Liver (tissue), 9 donors: ENCODE data around the gene SCAF8. TPM values are rescaled to one million over a fixed set of nuclear protein-coding genes. Genes with fewer than 3 reads are reported as not detected.

Experiments used
- DNase-seq: peaks from one replicate; pipeline ENCODE4 v3.0.0-alpha.2; 2017; ENCODE audit warnings: low spot score
- H3K27ac ChIP-seq, 2 donors: one replicate each; pipeline ENCODE4 v1.7.0; 2013; ENCODE audit warnings: inconsistent platforms in 2 of 2, low read length in 2 of 2, control low read depth in 1 of 2, low read depth in 1 of 2, mild to moderate bottlenecking in 1 of 2
- H3K27me3 ChIP-seq, 4 donors: one replicate each; pipeline versions ENCODE4 v1.6.1 to v1.7.0; 2013; ENCODE audit warnings: low read length in 3 of 4, inconsistent platforms in 1 of 4, mild to moderate bottlenecking in 1 of 4, moderate library complexity in 1 of 4; ENCODE audit not compliant: control insufficient read depth in 4 of 4, insufficient read depth in 4 of 4
- H3K36me3 ChIP-seq, 4 donors: one replicate each; pipeline versions ENCODE4 v1.6.1 to v1.7.0; 2013; ENCODE audit warnings: low read length in 3 of 4, mild to moderate bottlenecking in 3 of 4, low read depth in 1 of 4, moderate library complexity in 1 of 4; ENCODE audit not compliant: control insufficient read depth in 4 of 4, insufficient read depth in 3 of 4
- H3K4me1 ChIP-seq, 4 donors: one replicate each; pipeline versions ENCODE4 v1.6.1 to v1.7.0; 2013; ENCODE audit warnings: low read length in 3 of 4, mild to moderate bottlenecking in 3 of 4, moderate library complexity in 1 of 4; ENCODE audit not compliant: control insufficient read depth in 4 of 4, insufficient read depth in 4 of 4
- H3K4me3 ChIP-seq, 3 donors: one replicate each; pipeline versions ENCODE4 v1.6.1 to v1.7.0; 2013; ENCODE audit warnings: low read length in 3 of 3, control low read depth in 1 of 3, low read depth in 1 of 3, mild to moderate bottlenecking in 1 of 3
- H3K9ac ChIP-seq, 2 donors: one replicate each; pipeline ENCODE4 v1.7.0; 2013; ENCODE audit warnings: low read length in 2 of 2, mild to moderate bottlenecking in 2 of 2, moderate library complexity in 2 of 2, control low read depth in 1 of 2, low read depth in 1 of 2
- H3K9me3 ChIP-seq, 4 donors: one replicate each; pipeline versions ENCODE4 v1.6.1 to v1.7.0; 2013; ENCODE audit warnings: low read length in 3 of 4; ENCODE audit not compliant: control insufficient read depth in 4 of 4
- ATF3 ChIP-seq: IDR thresholded peaks from 2 replicates; pipeline ENCODE4 v1.6.1; 2016; ENCODE audit warnings: antibody characterized with exemption
- EGR1 ChIP-seq, 2 donors: IDR thresholded peaks; 2 replicates each; pipeline ENCODE4 v1.6.1; 2016 to 2018; ENCODE audit warnings: antibody characterized with exemption in 2 of 2, low read depth in 2 of 2
- FOXA1 ChIP-seq: IDR thresholded peaks from 2 replicates; pipeline ENCODE4 v1.6.1; 2016; ENCODE audit warnings: antibody characterized with exemption
- FOXA2 ChIP-seq: IDR thresholded peaks from 2 replicates; pipeline ENCODE4 v1.6.1; 2016; ENCODE audit warnings: antibody characterized with exemption
- GABPA ChIP-seq, 2 donors: IDR thresholded peaks in 1 of 2; conservative IDR thresholded peaks in 1 of 2; 2 replicates each; pipeline ENCODE4 v1.6.1; 2016; ENCODE audit warnings: antibody characterized with exemption in 2 of 2, mild to moderate bottlenecking in 1 of 2, moderate library complexity in 1 of 2
- HNF4A ChIP-seq, 2 donors: conservative IDR thresholded peaks; 2 replicates each; pipeline ENCODE4 v1.6.1; 2016; ENCODE audit warnings: antibody characterized with exemption in 2 of 2, mild to moderate bottlenecking in 2 of 2
- HNF4G ChIP-seq: IDR thresholded peaks from 2 replicates; pipeline ENCODE4 v1.6.1; 2016; ENCODE audit warnings: antibody characterized with exemption
- JUND ChIP-seq, 2 donors: IDR thresholded peaks; 2 replicates each; pipeline ENCODE4 v1.6.1; 2016; ENCODE audit warnings: antibody characterized with exemption in 2 of 2
- MAX ChIP-seq: IDR thresholded peaks from 2 replicates; pipeline ENCODE4 v1.6.1; 2016; ENCODE audit warnings: antibody characterized with exemption
- NR2F2 ChIP-seq: IDR thresholded peaks from 2 replicates; pipeline ENCODE4 v1.6.1; 2016; ENCODE audit warnings: antibody characterized with exemption
- RAD21 ChIP-seq, 2 donors: IDR thresholded peaks; 2 replicates each; pipeline ENCODE4 v1.6.1; 2016; ENCODE audit warnings: antibody characterized with exemption in 2 of 2, mild to moderate bottlenecking in 2 of 2
- REST ChIP-seq: IDR thresholded peaks from 2 replicates; pipeline ENCODE4 v1.6.1; 2016; ENCODE audit warnings: antibody characterized with exemption, mild to moderate bottlenecking
- RXRA ChIP-seq, 2 donors: IDR thresholded peaks; 2 replicates each; pipeline ENCODE4 v1.6.1; 2017 to 2018; ENCODE audit warnings: antibody characterized with exemption in 2 of 2, mild to moderate bottlenecking in 1 of 2
- SP1 ChIP-seq: IDR thresholded peaks from 2 replicates; pipeline ENCODE4 v1.6.1; 2018; ENCODE audit warnings: antibody characterized with exemption, mild to moderate bottlenecking
- TAF1 ChIP-seq: conservative IDR thresholded peaks from 2 replicates; pipeline ENCODE4 v1.6.1; 2016; ENCODE audit warnings: antibody characterized with exemption, mild to moderate bottlenecking
- YY1 ChIP-seq: IDR thresholded peaks from 2 replicates; pipeline ENCODE4 v1.6.1; 2016; ENCODE audit warnings: antibody characterized with exemption, mild to moderate bottlenecking
- WGBS: extraction: QIAGEN DNeasy Blood & Tissue Kit; methylation state at CpG from one replicate; pipeline ENCODE4 v1.1.7; 2013; 5-methylcytosine and 5-hydroxymethylcytosine counted together
- polyA plus RNA-seq, 2 donors: library from polyadenylated mRNA; stranded (reverse) in 1 of 2; unstranded in 1 of 2; fragments of 200-250 nt in 1 of 2; fragments of >200 nt in 1 of 2; fragmentation: Nextera tagmentation in 1 of 2; extraction: Ambion mirVana in 1 of 2; gene quantifications; one replicate each; pipeline versions ENCODE4 v1.2.1 to v1.2.3, GENCODE V29; 2013 to 2015
- total RNA-seq, 2 donors: library from RNA; depleted of rRNA; stranded (reverse); fragments of >200 nt; gene quantifications; one replicate each; pipeline ENCODE4 v1.2.3, GENCODE V29; 2014
- TF ChIP-seq, protein P1 (sequence below): fragments of 150-350 bp; IDR thresholded peaks from 2 replicates; pipeline ENCODE4 v1.5.1; 2017; ENCODE audit warnings: improper control_type of control experiment, low read depth, low read length; ENCODE audit not compliant: missing input control
- TF ChIP-seq, protein P2 (sequence below): IDR thresholded peaks from 2 replicates; pipeline ENCODE4 v1.6.1; 2016; ENCODE audit warnings: antibody characterized with exemption
- donor health status: healthy.
- donor health status: healthy.
- donor health status: healthy.
- donor health status: healthy.
- donor health status: healthy.

The SCAF8 gene
- total and polyA plus RNA-seq, 4 donors, result 5.9 to 22.3 (median 12.5) TPM

GRCh38 chr6:154822947-154823558 lies 89.8 kb downstream of the SCAF8 start:
- no peaks in the 10 kb centered on the region for H3K9me3 ChIP-seq
- H3K9ac ChIP-seq, result no peak overlapping the region
- no peak for DNase-seq
- no peak overlapping the region for H3K27ac ChIP-seq
- peaks cover 0 to 2% (median 0%) of the 10 kb centered on the region in 4 donors for H3K4me1 ChIP-seq
- H3K27me3 ChIP-seq, result no peaks in the 10 kb centered on the region
- H3K36me3 ChIP-seq, result peaks cover 3 to 48% (median 37%) of the 10 kb centered on the region in 4 donors
- WGBS, result 94% methylated on average over 2 of the region's 2 CpGs
- H3K4me3 ChIP-seq, result no peak overlapping the region
- TF ChIP-seq NR2F2, result no peak
- no peak for TF ChIP-seq MAX
- TF ChIP-seq RAD21 (IDR thresholded peaks at IDR 0.05), result no peak
- TF ChIP-seq TAF1, result no peak
- no peak for TF ChIP-seq JUND (IDR thresholded peaks at IDR 0.05)
- TF ChIP-seq, protein P1, sequence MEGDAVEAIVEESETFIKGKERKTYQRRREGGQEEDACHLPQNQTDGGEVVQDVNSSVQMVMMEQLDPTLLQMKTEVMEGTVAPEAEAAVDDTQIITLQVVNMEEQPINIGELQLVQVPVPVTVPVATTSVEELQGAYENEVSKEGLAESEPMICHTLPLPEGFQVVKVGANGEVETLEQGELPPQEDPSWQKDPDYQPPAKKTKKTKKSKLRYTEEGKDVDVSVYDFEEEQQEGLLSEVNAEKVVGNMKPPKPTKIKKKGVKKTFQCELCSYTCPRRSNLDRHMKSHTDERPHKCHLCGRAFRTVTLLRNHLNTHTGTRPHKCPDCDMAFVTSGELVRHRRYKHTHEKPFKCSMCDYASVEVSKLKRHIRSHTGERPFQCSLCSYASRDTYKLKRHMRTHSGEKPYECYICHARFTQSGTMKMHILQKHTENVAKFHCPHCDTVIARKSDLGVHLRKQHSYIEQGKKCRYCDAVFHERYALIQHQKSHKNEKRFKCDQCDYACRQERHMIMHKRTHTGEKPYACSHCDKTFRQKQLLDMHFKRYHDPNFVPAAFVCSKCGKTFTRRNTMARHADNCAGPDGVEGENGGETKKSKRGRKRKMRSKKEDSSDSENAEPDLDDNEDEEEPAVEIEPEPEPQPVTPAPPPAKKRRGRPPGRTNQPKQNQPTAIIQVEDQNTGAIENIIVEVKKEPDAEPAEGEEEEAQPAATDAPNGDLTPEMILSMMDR, result no peak
- TF ChIP-seq HNF4A (conservative IDR thresholded peaks at IDR 0.05), result no peak
- TF ChIP-seq, protein P2, sequence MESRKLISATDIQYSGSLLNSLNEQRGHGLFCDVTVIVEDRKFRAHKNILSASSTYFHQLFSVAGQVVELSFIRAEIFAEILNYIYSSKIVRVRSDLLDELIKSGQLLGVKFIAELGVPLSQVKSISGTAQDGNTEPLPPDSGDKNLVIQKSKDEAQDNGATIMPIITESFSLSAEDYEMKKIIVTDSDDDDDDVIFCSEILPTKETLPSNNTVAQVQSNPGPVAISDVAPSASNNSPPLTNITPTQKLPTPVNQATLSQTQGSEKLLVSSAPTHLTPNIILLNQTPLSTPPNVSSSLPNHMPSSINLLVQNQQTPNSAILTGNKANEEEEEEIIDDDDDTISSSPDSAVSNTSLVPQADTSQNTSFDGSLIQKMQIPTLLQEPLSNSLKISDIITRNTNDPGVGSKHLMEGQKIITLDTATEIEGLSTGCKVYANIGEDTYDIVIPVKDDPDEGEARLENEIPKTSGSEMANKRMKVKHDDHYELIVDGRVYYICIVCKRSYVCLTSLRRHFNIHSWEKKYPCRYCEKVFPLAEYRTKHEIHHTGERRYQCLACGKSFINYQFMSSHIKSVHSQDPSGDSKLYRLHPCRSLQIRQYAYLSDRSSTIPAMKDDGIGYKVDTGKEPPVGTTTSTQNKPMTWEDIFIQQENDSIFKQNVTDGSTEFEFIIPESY, result no peak
- no peak for TF ChIP-seq FOXA1
- no peak for TF ChIP-seq SP1
- TF ChIP-seq RXRA (IDR thresholded peaks at IDR 0.05), result no peak
- no peak for TF ChIP-seq EGR1 (IDR thresholded peaks at IDR 0.05; ENCODE audit: low read depth in 2 of 2)
- no peak for TF ChIP-seq HNF4G
- no peak for TF ChIP-seq YY1
- no peak for TF ChIP-seq GABPA (IDR thresholded peaks at IDR 0.05 in 1 of 2, conservative IDR thresholded peaks at IDR 0.05 in 1 of 2)
- no peak for TF ChIP-seq FOXA2
- TF ChIP-seq ATF3, result no peak
- no peak for TF ChIP-seq REST
